Heart left ventricle (tissue), 16 donors: ENCODE data around the gene DPP9. TPM values are rescaled to one million over a fixed set of nuclear protein-coding genes. Genes with fewer than 3 reads are reported as not detected.

Experiments used
- ATAC-seq, 4 donors: fragments of 200-7000 bp; cut with Tn5 transposase; one replicate each; pipeline ENCODE4 v1.9.1; 2020 to 2022; ENCODE audit warnings: moderate library complexity in 4 of 4, mild to moderate bottlenecking in 3 of 4, moderate number of reproducible peaks in 1 of 4
- DNase-seq, 5 donors: peaks; one replicate each; pipeline ENCODE4 v3.0.0-alpha.2; 2020
- H3K27ac ChIP-seq, 12 donors: fragments of 200-600 bp; sonication (generic) in 4 of 12; one replicate each; pipeline versions ENCODE4 v1.5.0 to v1.8.0; 2016 to 2022; ENCODE audit warnings: mild to moderate bottlenecking in 2 of 12
- H3K27me3 ChIP-seq, 9 donors: fragments of 200-600 bp; sonication (generic) in 2 of 9; one replicate each; pipeline versions ENCODE4 v1.5.1 to v1.8.0; 2016 to 2022; ENCODE audit warnings: mild to moderate bottlenecking in 3 of 9
- H3K36me3 ChIP-seq, 9 donors: fragments of 200-600 bp; sonication (generic) in 2 of 9; one replicate each; pipeline versions ENCODE4 v1.5.0 to v1.8.0; 2018 to 2022; ENCODE audit warnings: mild to moderate bottlenecking in 2 of 9
- H3K4me1 ChIP-seq, 12 donors: fragments of 200-600 bp; sonication (generic) in 4 of 12; one replicate each; pipeline versions ENCODE4 v1.5.0 to v1.8.0; 2016 to 2022; ENCODE audit warnings: mild to moderate bottlenecking in 3 of 12
- H3K4me3 ChIP-seq, 12 donors: fragments of 200-600 bp; sonication (generic) in 4 of 12; one replicate each; pipeline versions ENCODE4 v1.5.0 to v1.8.0; 2017 to 2022; ENCODE audit warnings: mild to moderate bottlenecking in 9 of 12, moderate library complexity in 4 of 12
- H3K9me3 ChIP-seq, 12 donors: fragments of 200-600 bp; sonication (generic) in 4 of 12; one replicate each; pipeline versions ENCODE4 v1.5.0 to v1.8.0; 2016 to 2022; ENCODE audit warnings: mild to moderate bottlenecking in 1 of 12
- POLR2A ChIP-seq, 2 donors: fragments of 450-650 bp; IDR thresholded peaks; one replicate each; pipeline ENCODE4 v1.6.1; 2017; ENCODE audit warnings: antibody characterized with exemption in 2 of 2, mild to moderate bottlenecking in 2 of 2, moderate library complexity in 2 of 2
- WGBS, 4 donors: extraction: QIAGEN DNeasy Blood & Tissue Kit in 2 of 4; methylation state at CpG; one replicate each; pipeline versions ENCODE4 v1.1.5 to v1.1.7; 2013 to 2018; 5-methylcytosine and 5-hydroxymethylcytosine counted together
- intact Hi-C, 10 donors: fragments of 100-400 bp; cut with DNase I; formaldehyde crosslinking; loops; one replicate each; pipeline versions ENCODE4 v1.11.1 to v1.14.2; 2022
- polyA plus RNA-seq, 2 donors: library from polyadenylated mRNA; stranded (reverse); fragments of 200-250 nt; gene quantifications; one replicate each; pipeline ENCODE4 v1.2.3, GENCODE V29; 2013
- total RNA-seq, 9 donors: library from RNA; depleted of rRNA in 2 of 9; stranded (reverse); fragments of >200 nt in 2 of 9; fragmentation: NEBNext Ultra II Directional in 3 of 9; extraction: Animal tissue kit (Norgen Biotek cat#: 25700) in 3 of 9; gene quantifications; one replicate each; pipeline versions ENCODE4 v1.1.0 to v1.2.4, GENCODE V29; 2016 to 2023
- TF ChIP-seq, protein P1 (sequence below), 12 donors: fragments of 200-600 bp; sonication (generic) in 4 of 12; IDR thresholded peaks; one replicate each; pipeline versions ENCODE4 v1.5.0 to v1.8.0; 2018 to 2022; ENCODE audit warnings: antibody characterized with exemption in 12 of 12, mild to moderate bottlenecking in 5 of 12
- donor health status: ischemic (EF 13 %, LVEDD 7.1; RV severe dilation, severe dysfunction).
- donor health status: healthy with polysubstance abuse.
- donor health status: DM: no; HTN: yes; CAD: no.
- donor health status: DM: no; HTN: no; CAD: no.
- donor health status: ischemic (EF 25% LVEDD 6.9; RV normal size, moderate dysfunction).
- donor health status: ischemic (EF 25% LVEDD 5.7; RV mildly dilated, moderate dysfunction).
- donor health status: healthy.
- donor health status: DM: yes; HTN: yes; CAD: no.
- donor health status: ischemic (EF 35%, LVEDD 5.7; RV mildly dilated, moderate dysfunction).
- donor health status: nonischemic (EF 11% LVEDD 7.7; RV severe dilation, severe dysfunction).
- donor health status: DM: yes; HTN: yes; CAD: no.
- donor health status: PGD.
- donor health status: ischemic (EF 29% LVEDD 5.4; RV normal size, mild dysfunction).
- donor health status: nonischemic (EF 23%, LVEDD 6.1; RV moderate dilation, normal function).

Gene DPP9
- total and polyA plus RNA-seq, 11 donors = 30.7 to 65.2 (median 47.7) TPM

DNA sequence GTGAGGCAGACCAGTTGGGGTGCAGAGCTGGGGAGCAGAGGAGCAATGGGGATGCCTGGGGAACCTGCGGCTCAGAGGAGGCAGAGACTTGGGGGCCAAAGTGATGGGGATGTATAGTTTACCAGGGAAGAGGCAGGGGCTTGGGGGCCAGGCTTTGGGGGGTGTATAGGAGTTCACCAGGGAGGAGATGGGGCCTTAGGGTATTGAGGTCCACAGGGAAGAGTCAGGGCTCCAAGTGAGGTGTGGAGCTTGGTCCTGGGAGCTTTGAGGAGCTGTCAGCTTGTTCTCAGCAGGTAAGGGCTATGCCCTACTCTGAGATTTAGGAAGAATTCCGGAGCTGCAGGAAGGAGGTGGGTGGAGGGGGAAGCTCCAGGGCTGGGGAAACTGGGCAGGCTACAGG lies 73.5 kb downstream of the DPP9 start:
- peak overlapping the region in 6 of 12 donors; percentile 9 to 92 (median 76) for H3K27ac ChIP-seq

DNA sequence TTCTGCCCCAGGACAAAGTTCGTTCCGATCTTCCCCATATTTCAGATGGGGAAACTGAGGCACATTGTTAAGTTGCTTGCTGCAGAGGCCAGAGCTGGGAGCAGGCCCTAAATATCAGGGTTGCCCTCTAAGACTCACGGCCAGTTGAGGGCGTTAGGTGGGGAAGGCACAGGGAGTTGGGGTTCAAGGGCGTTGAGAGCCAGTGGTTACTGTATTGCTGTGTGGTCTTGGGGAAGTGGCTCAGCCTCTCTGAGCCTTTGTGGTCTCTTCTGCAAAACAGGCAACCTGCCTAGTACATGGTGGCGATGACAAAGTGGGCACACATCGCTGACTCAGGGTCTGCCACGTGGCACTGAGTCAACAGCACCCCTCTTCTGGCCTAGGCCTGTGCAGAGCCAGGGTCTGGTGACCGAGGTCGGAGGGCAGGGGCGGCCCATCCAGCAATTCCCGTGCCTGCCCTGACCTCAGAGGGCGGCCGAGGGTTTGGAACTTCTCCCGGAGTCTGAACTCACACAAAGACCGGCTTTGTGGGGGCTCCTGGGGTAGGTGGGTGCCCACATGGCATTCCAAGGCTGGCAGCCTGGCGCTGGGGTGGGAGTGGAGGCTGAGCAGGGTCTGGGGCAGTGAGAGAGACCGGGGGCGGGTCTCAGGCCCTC lies 74.1 kb downstream of the DPP9 start:
- H3K27ac ChIP-seq = peak overlapping the region in 9 of 12 donors; percentile 27 to 92 (median 78)
- no peaks in the 10 kb centered on the region for H3K9me3 ChIP-seq
- peaks cover 0 to 21% (median 9%) of the 10 kb centered on the region in 9 donors for H3K36me3 ChIP-seq
- WGBS, 4 donors = 70 to 83% (median 78%) methylated on average over 16 to 19 of the region's 19 CpGs
- H3K27me3 ChIP-seq = no peaks in the 10 kb centered on the region
- DNase-seq (no peak), ATAC-seq (no peak)
- peaks cover 0 to 39% (median 25%) of the 10 kb centered on the region in 12 donors for H3K4me1 ChIP-seq
- intact Hi-C loops = no loop called here
- no peak overlapping the region for H3K4me3 ChIP-seq
- no peak for TF ChIP-seq POLR2A (IDR thresholded peaks at IDR 0.05)
- TF ChIP-seq, protein P1, sequence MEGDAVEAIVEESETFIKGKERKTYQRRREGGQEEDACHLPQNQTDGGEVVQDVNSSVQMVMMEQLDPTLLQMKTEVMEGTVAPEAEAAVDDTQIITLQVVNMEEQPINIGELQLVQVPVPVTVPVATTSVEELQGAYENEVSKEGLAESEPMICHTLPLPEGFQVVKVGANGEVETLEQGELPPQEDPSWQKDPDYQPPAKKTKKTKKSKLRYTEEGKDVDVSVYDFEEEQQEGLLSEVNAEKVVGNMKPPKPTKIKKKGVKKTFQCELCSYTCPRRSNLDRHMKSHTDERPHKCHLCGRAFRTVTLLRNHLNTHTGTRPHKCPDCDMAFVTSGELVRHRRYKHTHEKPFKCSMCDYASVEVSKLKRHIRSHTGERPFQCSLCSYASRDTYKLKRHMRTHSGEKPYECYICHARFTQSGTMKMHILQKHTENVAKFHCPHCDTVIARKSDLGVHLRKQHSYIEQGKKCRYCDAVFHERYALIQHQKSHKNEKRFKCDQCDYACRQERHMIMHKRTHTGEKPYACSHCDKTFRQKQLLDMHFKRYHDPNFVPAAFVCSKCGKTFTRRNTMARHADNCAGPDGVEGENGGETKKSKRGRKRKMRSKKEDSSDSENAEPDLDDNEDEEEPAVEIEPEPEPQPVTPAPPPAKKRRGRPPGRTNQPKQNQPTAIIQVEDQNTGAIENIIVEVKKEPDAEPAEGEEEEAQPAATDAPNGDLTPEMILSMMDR (IDR thresholded peaks at IDR 0.05) = no peak

More for the DNA sequence above, 73.5 kb downstream of the DPP9 start:
- H3K27me3 ChIP-seq = no peaks in the 10 kb centered on the region
- H3K9me3 ChIP-seq = no peaks in the 10 kb centered on the region
- 71 to 83% (median 75%) methylated on average over 2 of the region's 2 CpGs for WGBS, 4 donors
- ATAC-seq (no peak), DNase-seq (no peak)
- H3K4me3 ChIP-seq = no peak overlapping the region
- TF ChIP-seq, protein P1 (IDR thresholded peaks at IDR 0.05) = no peak
- TF ChIP-seq POLR2A (IDR thresholded peaks at IDR 0.05) = no peak
- peaks cover 0 to 42% (median 25%) of the 10 kb centered on the region in 12 donors for H3K4me1 ChIP-seq
- peaks cover 0 to 26% (median 14%) of the 10 kb centered on the region in 9 donors for H3K36me3 ChIP-seq
- intact Hi-C loops = no loop called here

DNA sequence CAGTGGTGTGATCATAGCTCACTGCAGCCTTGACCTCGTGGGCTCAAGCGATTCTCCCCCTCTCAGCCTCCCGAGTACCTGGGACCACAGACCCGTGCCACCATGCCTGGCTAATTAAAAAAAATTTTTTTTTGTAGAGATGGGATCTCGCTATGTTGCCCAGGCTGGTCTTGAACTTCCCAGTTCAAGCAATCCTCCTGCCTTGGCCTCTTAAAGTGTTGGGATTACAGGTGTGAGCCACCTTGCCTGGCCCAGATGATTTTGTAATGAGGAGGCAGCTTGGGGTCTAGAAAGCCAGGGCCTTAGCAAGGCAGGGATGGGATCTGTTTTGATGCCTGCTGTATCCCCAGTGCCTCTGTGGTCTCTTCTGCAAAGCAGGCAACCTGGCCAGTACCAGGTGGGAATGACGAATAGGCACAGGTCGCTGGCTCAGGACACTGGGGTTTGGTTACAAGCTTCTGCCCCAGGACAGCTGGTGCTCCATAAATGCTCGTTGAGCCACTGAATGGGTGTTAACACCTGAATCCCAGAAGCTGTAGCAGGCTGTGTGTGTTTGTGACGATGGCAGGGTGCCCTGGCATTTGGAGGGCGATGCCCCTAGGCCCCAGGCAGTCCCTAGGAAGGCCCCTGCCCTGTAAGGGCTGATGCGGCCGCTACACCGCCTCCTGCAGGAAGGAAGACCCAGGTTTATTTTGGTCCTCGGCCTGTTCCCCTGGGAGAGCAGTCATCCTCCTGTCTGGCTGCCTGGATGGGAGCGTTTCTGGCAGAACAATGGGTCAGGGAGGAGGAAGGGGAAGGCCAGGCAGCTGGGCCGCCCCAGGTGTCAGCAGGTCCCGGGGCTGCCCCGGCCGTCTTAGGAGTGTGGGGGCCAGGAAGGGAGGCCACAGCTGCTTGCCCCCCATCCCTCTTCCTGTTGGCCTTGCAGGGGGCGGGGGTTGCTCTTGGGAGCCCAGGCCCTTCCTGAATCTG lies 75.7 kb downstream of the DPP9 start:
- intact Hi-C loops = loop anchor here in 1 of 10 donors (1.0 kb wide), 1 partner anchor 9 kb away; the partner anchor contains the start of gene TNFAIP8L1
- no peaks in the 10 kb centered on the region for H3K9me3 ChIP-seq
- TF ChIP-seq, protein P1 (IDR thresholded peaks at IDR 0.05) = peak in 11 of 12 donors; percentile 6 to 66 (median 29)
- peak in 1 of 2 donors; percentile 10 for TF ChIP-seq POLR2A (IDR thresholded peaks at IDR 0.05)
- ATAC-seq (peak; percentile 86 to 97 (median 90)), DNase-seq (peak; percentile 83 to 89 (median 85))
- H3K27me3 ChIP-seq = no peaks in the 10 kb centered on the region
- H3K27ac ChIP-seq = peak overlapping the region; percentile 54 to 92 (median 75)
- peak overlapping the region in 7 of 12 donors; percentile 9 to 36 (median 15) for H3K4me3 ChIP-seq
- peaks cover 0 to 14% (median 9%) of the 10 kb centered on the region in 9 donors for H3K36me3 ChIP-seq
- 45 to 59% (median 54%) methylated on average over 13 to 20 of the region's 20 CpGs for WGBS, 4 donors
- H3K4me1 ChIP-seq = peaks cover 0 to 39% (median 25%) of the 10 kb centered on the region in 12 donors
